Activated T-cell treated with anti-CD3 and anti-CD28 coated beads for 48 hours (primary cell): ENCODE data around the gene MAML2.

Experiments
- DNase-seq: peaks from one replicate; pipeline ENCODE4 v3.0.0-alpha.2; 2020; ENCODE audit warnings: low read depth

Gene MAML2

GRCh38 chr11:96155627-96156378, 187.2 kb downstream of the MAML2 start:
- peak; percentile 64 for DNase-seq

GRCh38 chr11:96154802-96155520, 188.0 kb downstream of the MAML2 start:
- DNase-seq = no peak

DNA sequence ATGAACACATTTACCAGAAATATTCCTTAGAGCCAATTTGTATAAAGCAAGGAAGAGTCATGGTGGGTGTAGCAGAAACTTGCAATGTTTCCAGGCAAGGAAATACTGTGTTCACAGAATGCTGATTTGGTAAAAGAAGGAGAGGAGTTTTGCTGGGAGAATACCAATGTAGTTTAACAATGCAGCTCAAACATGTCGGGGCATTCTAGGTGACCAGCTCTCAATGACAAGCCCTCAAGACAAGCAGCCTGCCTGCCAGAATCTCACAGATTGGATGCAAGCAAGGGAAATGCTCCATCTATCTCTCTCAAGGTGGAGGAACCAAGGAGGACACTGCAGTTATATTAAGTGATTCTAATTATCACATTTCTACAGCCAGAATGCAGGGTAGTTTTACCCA, 190.4 kb downstream of the MAML2 start:
- DNase-seq = no peak

- no peak for DNase-seq
Observed at GRCh38 chr11:96151501-96151900, 191.5 kb downstream of the MAML2 start.

DNA sequence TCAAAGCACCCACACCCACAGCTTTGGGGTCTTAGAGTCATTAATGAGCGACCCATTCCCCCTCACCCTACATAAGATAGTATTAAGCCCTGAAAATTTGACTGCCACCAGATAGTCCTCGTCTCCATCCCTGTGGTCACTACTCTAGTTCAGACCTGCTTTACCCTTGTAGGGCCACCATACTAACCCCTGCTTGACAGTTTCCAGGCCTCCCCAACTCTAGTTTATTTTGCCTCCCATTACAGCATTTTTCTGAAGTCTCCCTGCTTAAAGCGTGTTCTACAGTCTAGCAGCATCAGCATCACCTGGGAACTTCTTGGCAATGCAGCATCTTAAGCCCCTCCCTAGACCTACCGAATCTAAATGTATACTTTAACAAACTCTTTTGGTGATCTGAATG, 192.4 kb downstream of the MAML2 start:
- DNase-seq = no peak

GRCh38 chr11:96149743-96150555, 193.0 kb downstream of the MAML2 start:
- no peak for DNase-seq

GRCh38 chr11:96147906-96148486, 195.0 kb downstream of the MAML2 start:
- no peak for DNase-seq

- DNase-seq = no peak
Observed at GRCh38 chr11:96147186-96147585, 195.8 kb downstream of the MAML2 start.

- no peak for DNase-seq
Observed at GRCh38 chr11:96146765-96147164, 196.2 kb downstream of the MAML2 start.

DNA sequence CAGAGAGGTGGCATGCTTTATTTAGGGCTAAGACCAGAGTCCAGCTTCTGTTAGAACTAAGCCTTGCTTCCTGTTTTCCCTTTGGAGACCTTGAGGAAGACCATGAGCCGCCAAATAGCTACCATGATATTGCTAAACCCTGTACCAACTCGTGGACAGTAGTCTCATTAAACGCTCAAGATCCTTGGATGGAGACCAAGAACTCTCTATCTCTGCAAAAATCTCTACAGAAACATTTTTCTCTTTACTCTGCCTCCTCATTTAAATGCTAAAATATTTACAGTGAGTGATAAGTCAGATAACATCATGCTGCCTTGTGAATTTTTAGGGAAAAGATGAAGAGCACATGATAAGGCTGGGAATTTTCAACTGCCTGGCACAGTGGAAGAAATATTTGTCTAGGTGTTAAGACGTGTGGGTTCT, 197.8 kb downstream of the MAML2 start:
- no peak for DNase-seq

DNA sequence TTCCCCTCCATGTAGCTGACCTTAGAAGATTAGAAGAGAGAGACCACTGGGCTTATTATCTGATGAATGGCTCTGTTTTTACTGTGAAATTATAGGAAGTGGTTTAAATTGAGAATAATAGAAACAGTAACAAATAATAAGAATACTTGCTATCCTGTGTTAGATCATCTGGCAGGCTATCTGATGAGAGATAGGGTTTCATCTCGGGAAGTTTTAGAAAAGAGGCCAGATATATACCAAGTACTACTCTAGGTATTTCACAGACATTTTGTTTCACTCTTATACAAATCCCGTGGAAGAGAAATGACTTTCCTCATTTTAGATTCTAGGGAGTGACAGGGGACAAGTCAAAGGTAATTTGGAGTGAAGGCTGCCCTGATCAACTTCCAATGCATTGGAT, 198.4 kb downstream of the MAML2 start:
- no peak for DNase-seq

DNA sequence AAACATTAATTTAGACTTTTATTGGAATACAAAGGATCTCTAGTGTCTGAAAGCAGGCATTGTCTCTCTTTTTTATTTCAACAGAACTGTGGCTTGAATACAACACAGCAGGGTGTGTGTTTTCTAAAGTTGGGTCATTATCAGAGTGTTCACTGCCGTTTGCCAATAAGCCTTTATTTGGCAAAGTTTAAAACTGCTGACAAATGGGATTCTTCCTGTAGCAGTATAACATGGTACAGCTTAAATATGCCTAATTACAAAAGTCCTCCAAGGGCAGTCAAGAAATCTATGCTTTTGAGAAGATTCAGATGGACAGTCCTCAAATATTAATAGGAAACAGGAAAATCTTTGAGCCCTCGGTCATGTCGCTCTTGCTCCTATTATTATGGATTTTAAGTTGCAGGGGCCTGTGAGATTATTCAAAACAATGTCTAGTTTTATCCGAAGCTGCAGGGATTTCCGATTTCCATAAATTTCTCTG, 199.9 kb downstream of the MAML2 start:
- DNase-seq = no peak

- no peak for DNase-seq
Observed at GRCh38 chr11:96141626-96142025, 201.4 kb downstream of the MAML2 start.

GRCh38 chr11:96139691-96140090, 203.3 kb downstream of the MAML2 start:
- DNase-seq = no peak

GRCh38 chr11:96137373-96137772, 205.6 kb downstream of the MAML2 start:
- no peak for DNase-seq

GRCh38 chr11:96136613-96137298, 206.2 kb downstream of the MAML2 start:
- DNase-seq = no peak

DNA sequence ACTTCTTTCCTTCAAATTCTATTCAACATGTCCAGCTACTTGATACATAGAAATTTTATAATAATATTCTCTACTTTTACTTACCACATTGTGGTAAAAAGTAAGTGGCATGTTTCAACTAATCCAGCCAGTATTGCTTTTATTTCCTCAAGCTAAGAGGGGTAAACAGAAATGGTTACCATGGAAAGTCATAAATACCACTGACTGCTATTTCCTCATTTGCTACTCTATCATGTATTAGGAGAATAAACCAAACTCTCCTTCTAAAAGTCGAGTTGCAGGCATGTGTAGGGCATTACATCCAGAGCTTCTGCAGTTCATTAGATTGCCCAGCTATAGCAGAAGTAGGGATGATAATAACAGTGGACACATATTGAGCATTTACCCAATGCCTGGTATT, 208.4 kb downstream of the MAML2 start:
- no peak for DNase-seq

GRCh38 chr11:96132437-96132836, 210.6 kb downstream of the MAML2 start:
- DNase-seq = no peak

GRCh38 chr11:96130061-96130620, 212.9 kb downstream of the MAML2 start:
- DNase-seq = no peak

GRCh38 chr11:96127596-96127959, 215.4 kb downstream of the MAML2 start:
- DNase-seq = no peak

DNA sequence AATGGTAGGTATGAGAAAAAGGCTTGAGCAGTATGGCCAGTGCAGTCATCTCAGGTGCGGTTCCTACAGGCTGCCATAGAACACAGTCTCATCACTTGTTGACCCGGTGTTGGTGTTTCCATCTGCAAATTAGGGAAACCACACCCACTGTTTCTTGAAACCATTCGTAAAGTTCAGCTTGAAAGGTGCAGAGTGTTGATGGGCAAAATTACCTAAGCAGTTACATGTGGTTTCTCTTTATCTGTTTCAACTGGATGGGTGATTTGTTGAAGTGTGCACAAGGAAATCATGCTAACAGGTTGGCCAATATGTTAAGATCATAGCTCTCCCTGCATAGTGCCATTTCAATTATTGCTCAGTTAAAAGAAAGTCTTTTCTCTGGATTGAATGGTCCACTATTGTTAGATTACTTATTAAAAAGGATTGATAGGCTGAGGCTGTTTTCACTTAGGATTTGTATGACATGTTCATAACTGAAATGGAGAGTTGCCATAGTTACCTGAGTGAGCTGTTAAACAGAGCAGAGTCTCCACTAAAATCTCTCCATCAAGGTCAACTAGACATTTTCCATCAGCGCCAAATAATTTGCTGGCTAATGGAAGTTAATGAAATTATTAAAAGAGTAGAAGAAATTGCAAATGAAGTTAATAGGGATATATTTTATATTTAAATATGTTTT, 215.9 kb downstream of the MAML2 start:
- DNase-seq = no peak
